WI38 (cell line): Measurements from ENCODE around the gene MGMT.

Source experiments
- H3K4me3 ChIP-seq: 2 replicates; pipeline ENCODE4 v1.5.1; 2011; ENCODE audit warnings: low read depth, mild to moderate bottlenecking, control low read depth, low read length
- TF ChIP-seq, protein P1 (sequence below): IDR thresholded peaks from 2 replicates; pipeline ENCODE4 v1.5.1; 2012; ENCODE audit warnings: low read depth, mild to moderate bottlenecking, control low read depth, low read length

The MGMT gene

GRCh38 chr10:129477051-129477450, 10.0 kb downstream of the MGMT start:
- H3K4me3 ChIP-seq = no peak overlapping the region
- TF ChIP-seq, protein P1, sequence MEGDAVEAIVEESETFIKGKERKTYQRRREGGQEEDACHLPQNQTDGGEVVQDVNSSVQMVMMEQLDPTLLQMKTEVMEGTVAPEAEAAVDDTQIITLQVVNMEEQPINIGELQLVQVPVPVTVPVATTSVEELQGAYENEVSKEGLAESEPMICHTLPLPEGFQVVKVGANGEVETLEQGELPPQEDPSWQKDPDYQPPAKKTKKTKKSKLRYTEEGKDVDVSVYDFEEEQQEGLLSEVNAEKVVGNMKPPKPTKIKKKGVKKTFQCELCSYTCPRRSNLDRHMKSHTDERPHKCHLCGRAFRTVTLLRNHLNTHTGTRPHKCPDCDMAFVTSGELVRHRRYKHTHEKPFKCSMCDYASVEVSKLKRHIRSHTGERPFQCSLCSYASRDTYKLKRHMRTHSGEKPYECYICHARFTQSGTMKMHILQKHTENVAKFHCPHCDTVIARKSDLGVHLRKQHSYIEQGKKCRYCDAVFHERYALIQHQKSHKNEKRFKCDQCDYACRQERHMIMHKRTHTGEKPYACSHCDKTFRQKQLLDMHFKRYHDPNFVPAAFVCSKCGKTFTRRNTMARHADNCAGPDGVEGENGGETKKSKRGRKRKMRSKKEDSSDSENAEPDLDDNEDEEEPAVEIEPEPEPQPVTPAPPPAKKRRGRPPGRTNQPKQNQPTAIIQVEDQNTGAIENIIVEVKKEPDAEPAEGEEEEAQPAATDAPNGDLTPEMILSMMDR = no peak

GRCh38 chr10:129481641-129482040, 14.6 kb downstream of the MGMT start:
- H3K4me3 ChIP-seq = no peak overlapping the region
- TF ChIP-seq, protein P1 = no peak

- H3K4me3 ChIP-seq = no peak overlapping the region
- TF ChIP-seq, protein P1 = no peak
Observed at GRCh38 chr10:129483430-129484010, 16.5 kb downstream of the MGMT start.

DNA sequence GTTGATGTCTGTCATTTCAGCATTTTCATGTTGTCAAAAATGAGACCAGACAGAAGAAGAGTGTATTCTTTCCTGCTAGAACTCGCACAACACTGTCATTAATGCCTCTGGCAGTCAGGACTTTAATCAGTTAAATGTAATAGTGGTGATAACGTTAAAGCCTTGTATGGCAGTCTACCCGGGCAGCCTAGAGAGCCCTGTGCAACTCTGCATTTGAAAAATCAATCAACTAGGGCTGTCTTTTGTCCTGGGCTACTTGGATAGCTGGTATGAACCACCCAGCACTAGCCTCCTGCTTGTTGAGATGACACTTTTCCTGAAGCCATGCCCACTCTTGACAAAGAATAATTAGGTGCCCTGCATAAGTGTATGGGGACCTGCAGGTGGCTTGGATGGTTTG, 19.8 kb downstream of the MGMT start:
- H3K4me3 ChIP-seq = no peak overlapping the region
- TF ChIP-seq, protein P1 = no peak

- TF ChIP-seq, protein P1 = no peak
- H3K4me3 ChIP-seq = no peak overlapping the region
Observed at GRCh38 chr10:129491123-129491734, 24.2 kb downstream of the MGMT start.

- H3K4me3 ChIP-seq = no peak overlapping the region
- TF ChIP-seq, protein P1 = no peak
Observed at GRCh38 chr10:129494176-129494575, 27.1 kb downstream of the MGMT start.

DNA sequence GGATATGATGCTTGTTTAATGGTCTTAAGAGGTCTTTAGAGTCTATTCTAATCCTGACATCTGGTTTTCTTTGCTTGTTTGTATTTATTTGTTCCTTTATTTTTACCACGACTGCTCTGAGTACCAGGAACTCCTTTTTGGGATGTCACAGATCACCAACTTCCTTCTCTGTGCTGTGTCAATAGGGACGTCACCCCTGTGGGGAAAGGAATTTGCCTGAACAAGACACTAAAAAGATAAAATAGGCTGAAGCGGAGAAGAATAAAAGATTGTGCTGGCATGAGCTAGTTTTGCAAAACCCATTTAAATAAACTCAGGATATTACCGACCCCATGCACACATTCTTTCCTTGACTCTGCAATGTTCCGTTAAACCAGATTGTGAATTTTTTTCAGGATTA, 27.7 kb downstream of the MGMT start:
- no peak overlapping the region for H3K4me3 ChIP-seq
- TF ChIP-seq, protein P1 = no peak
